Kidney epithelial cell (primary cell): Measurements from ENCODE around the gene CDH12. TPM values are rescaled to one million over a fixed set of nuclear protein-coding genes. Genes with fewer than 3 reads are reported as not detected.
"Not testable (repeated sequence)": the region's sequence is repeated elsewhere in the genome, so short reads cannot be mapped to it uniquely, and the experiment has no call there.

Experiments used
- DNase-seq: peaks from one replicate; pipeline ENCODE4 v3.0.0-alpha.2; 2010; ENCODE audit warnings: low read depth
- H3K27me3 ChIP-seq: 2 replicates; pipeline ENCODE4 v1.6.0; 2011; ENCODE audit warnings: low read length; ENCODE audit not compliant: control insufficient read depth, insufficient read depth
- H3K36me3 ChIP-seq: 2 replicates; pipeline ENCODE4 v1.5.1; 2011; ENCODE audit warnings: low read length; ENCODE audit not compliant: control insufficient read depth, insufficient read depth
- H3K4me3 ChIP-seq: 2 replicates; pipeline ENCODE4 v1.5.1; 2011; ENCODE audit warnings: low read depth, mild to moderate bottlenecking, control low read depth, low read length
- total RNA-seq: library from RNA; depleted of rRNA; stranded (reverse); fragments of >200 nt; gene quantifications from 2 replicates; pipeline ENCODE4 v1.2.3, GENCODE V29; 2015
- TF ChIP-seq, protein P1 (sequence below): IDR thresholded peaks from 2 replicates; pipeline ENCODE4 v1.5.1; 2011; ENCODE audit warnings: mild to moderate bottlenecking, moderate library complexity, low read length, control low read depth, inconsistent platforms; ENCODE audit not compliant: insufficient read depth, poor library complexity, severe bottlenecking

The CDH12 gene
- total RNA-seq, 1 donor from 2014 or later = not detected

DNA sequence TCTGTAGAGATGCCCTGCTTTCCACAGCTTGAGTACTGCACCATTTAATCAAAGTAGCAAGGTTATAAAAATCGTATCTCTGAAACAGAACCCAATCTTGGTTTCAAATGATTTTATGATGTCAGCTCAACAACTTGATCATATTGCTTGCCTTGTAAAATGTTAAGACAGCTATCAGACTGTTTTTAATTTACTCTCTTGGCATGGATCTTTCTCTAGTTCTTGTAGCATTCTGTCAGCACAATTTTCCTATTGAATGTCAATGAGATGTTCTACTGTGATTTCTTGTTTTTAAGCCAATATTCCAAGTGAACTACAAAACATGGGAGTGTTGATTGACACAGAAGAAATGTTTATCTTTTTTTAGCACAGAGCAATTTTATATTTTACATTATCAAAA is 313.4 kb downstream of the CDH12 start:
- no peak for DNase-seq
- H3K27me3 ChIP-seq = no peaks in the 10 kb centered on the region
- no peaks in the 10 kb centered on the region for H3K36me3 ChIP-seq
- TF ChIP-seq, protein P1, sequence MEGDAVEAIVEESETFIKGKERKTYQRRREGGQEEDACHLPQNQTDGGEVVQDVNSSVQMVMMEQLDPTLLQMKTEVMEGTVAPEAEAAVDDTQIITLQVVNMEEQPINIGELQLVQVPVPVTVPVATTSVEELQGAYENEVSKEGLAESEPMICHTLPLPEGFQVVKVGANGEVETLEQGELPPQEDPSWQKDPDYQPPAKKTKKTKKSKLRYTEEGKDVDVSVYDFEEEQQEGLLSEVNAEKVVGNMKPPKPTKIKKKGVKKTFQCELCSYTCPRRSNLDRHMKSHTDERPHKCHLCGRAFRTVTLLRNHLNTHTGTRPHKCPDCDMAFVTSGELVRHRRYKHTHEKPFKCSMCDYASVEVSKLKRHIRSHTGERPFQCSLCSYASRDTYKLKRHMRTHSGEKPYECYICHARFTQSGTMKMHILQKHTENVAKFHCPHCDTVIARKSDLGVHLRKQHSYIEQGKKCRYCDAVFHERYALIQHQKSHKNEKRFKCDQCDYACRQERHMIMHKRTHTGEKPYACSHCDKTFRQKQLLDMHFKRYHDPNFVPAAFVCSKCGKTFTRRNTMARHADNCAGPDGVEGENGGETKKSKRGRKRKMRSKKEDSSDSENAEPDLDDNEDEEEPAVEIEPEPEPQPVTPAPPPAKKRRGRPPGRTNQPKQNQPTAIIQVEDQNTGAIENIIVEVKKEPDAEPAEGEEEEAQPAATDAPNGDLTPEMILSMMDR = no peak
- no peak overlapping the region for H3K4me3 ChIP-seq

DNA sequence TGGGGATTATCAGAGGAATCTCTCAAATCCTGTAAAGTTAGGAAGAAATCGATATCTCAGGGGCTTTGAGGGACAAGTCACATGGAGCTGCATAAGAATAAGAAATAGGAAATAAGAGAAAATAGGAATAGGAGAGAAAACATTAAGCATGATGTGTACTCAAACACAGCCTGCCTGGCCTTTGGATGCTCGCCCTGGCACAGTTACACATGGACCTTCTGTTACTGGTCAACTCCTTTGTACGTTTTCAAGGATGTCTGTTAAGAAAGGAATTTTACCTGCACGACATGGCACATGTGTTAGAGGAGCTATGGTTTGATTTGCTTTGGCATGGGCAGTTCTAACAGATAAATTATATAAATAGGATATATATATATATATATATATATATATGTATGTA is 321.2 kb downstream of the CDH12 start:
- no peaks in the 10 kb centered on the region for H3K27me3 ChIP-seq
- no peaks in the 10 kb centered on the region for H3K36me3 ChIP-seq
- TF ChIP-seq, protein P1 = no peak
- no peak overlapping the region for H3K4me3 ChIP-seq
- DNase-seq = no peak

DNA sequence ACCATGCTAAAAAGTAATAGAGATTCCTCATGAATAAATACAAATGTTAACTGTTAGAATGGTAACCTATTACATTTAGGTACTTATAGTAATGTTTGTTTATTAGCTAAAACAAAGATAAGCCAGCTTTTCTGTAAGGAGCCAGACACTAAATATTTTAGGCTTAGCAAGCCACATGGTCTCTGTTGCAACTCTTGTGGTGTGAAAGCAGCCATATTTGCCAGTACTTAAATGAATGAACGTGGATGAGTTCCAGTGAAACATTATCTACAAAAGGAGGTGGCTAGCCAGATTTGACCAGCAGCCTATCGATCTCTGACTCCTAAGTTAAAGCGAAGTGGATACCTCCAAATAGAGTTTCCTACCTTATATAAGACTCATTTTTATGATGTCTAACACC is 331.6 kb downstream of the CDH12 start:
- no peaks in the 10 kb centered on the region for H3K36me3 ChIP-seq
- TF ChIP-seq, protein P1 = no peak
- no peaks in the 10 kb centered on the region for H3K27me3 ChIP-seq
- no peak for DNase-seq
- H3K4me3 ChIP-seq = no peak overlapping the region

DNA sequence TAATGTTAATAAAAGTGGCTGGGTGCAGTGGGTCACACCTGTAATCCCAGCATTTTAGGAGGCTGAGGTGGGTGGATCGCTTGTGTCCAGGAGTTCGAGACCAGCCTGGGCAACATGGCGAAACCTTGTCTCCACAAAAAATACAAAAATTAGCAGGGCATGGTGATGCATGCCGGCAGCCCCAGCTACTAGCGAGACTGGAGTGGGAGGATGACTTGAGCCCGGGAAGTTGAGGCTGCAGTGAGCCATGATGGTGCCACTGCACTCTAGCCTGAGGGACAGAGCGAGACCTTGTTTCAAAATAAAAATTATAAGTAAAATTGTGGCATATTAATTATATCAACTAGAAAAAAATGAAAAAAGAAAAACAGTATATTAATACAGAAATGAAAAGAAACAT is 336.6 kb downstream of the CDH12 start:
- H3K4me3 ChIP-seq, DNase-seq, H3K27me3 ChIP-seq, H3K36me3 ChIP-seq: not testable (repeated sequence)

DNA sequence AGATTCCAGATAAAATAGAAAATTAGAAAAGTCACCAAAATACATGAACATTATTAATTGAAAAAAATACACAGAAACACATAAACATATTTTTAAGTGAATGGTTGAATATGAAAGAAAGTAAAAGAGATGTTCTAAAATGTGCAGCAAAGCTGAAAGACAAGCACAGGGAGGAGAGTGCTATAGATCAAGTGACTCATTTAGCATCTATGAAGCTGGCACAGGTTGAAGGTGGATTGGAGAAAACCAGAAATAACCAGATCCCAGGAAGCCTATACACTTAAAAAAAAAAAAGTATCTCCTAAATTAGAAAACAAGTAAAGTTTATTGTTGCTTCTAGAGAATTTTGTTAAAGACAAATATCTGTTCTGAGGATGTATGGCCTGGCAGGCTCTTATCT is 338.9 kb downstream of the CDH12 start:
- DNase-seq = no peak
- H3K36me3 ChIP-seq = no peaks in the 10 kb centered on the region
- H3K27me3 ChIP-seq = no peaks in the 10 kb centered on the region

DNA sequence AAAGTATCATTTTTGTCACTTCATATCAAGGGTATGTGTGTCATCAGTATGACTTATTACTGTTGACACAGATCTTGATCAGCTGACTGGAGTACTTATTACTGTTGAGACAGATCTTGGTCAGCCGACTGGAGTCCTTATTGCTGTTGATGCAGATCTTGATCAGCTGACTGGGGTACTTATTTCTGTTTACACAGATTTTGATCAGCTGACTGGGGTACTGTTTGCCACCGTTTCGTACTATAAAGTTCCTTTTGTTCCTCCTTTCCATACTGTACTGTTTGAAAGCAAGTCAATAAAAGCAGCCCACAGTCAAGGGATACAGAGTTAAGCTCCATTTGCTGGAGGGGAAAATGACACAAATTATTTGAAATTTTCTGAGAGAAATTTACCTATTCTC is 347.3 kb downstream of the CDH12 start:
- Histone ChIP-seq H3K36me3 (no peaks in the 10 kb centered on the region), H3K27me3 (no peaks in the 10 kb centered on the region), H3K4me3 (no peak overlapping the region)
- TF ChIP-seq, protein P1 = no peak
- DNase-seq = no peak

More for the DNA sequence above, 338.9 kb downstream of the CDH12 start:
- no peak overlapping the region for H3K4me3 ChIP-seq
- TF ChIP-seq, protein P1 = no peak
